HepG2 (cell line): ENCODE results near the gene OPA3. TPM values are rescaled to one million over a fixed set of nuclear protein-coding genes. Genes with fewer than 3 reads are reported as not detected.

ENCODE experiments used
- AHR ChIP-seq: IDR thresholded peaks from 2 replicates; pipeline ENCODE4 v1.6.1; 2018; ENCODE audit warnings: missing genetic modification reagents, missing compliant biosample characterization
- DNMT1 ChIP-seq: sonication (generic); formaldehyde crosslinking; IDR thresholded peaks from 2 replicates; pipeline ENCODE4 v1.5.1; 2020; ENCODE audit warnings: mild to moderate bottlenecking, missing genetic modification reagents
- FOXC1 ChIP-seq: sonication (generic); formaldehyde crosslinking; IDR thresholded peaks from 2 replicates; pipeline ENCODE4 v1.8.0; 2022; ENCODE audit warnings: mild to moderate bottlenecking, missing genetic modification reagents, borderline replicate concordance
- PLRG1 ChIP-seq: fragments of 450-650 bp; conservative IDR thresholded peaks from 2 replicates; pipeline ENCODE4 v1.6.1; 2016
- WIZ ChIP-seq: sonication (generic); formaldehyde crosslinking; IDR thresholded peaks from 2 replicates; pipeline ENCODE4 v1.5.1; 2020; ENCODE audit warnings: mild to moderate bottlenecking, missing genetic modification reagents
- ZNF256 ChIP-seq: sonication (generic); formaldehyde crosslinking; conservative IDR thresholded peaks from 2 replicates; pipeline ENCODE4 v1.4.0; 2020; ENCODE audit warnings: missing genetic modification reagents
- ZNF501 ChIP-seq: sonication (generic); formaldehyde crosslinking; IDR thresholded peaks from 2 replicates; pipeline ENCODE4 v1.5.1; 2020; ENCODE audit warnings: mild to moderate bottlenecking, moderate library complexity, missing genetic modification reagents
- ZNF550 ChIP-seq: sonication (generic); formaldehyde crosslinking; IDR thresholded peaks from 2 replicates; pipeline ENCODE4 v1.4.0; 2020; ENCODE audit warnings: mild to moderate bottlenecking, missing genetic modification reagents, borderline replicate concordance
- ZNF569 ChIP-seq: sonication (generic); formaldehyde crosslinking; IDR thresholded peaks from 2 replicates; pipeline ENCODE4 v1.5.0; 2020; ENCODE audit warnings: mild to moderate bottlenecking, missing genetic modification reagents, moderate library complexity, borderline replicate concordance
- ZNF792 ChIP-seq: IDR thresholded peaks from 2 replicates; pipeline ENCODE4 v1.6.1; 2016
- polyA plus RNA-seq, 8 experiments: library from polyadenylated mRNA; depleted of rRNA in 3 of 8; stranded (reverse) in 7 of 8; unstranded in 1 of 8; fragments of >200 nt; fragmentation: Illumina TruSeq in 4 of 8; extraction: Trizol in 4 of 8; gene quantifications; 2 replicates each; pipeline versions ENCODE4 v1.2.1 to v1.2.3, GENCODE V29; 2011 to 2016; ENCODE audit warnings: low read depth in 4 of 8, missing spikeins in 1 of 8, mixed read lengths in 1 of 8; ENCODE audit not compliant: insufficient read depth in 1 of 8
- total RNA-seq, 5 experiments: library from RNA; depleted of rRNA; stranded (reverse); fragments of >200 nt; fragmentation: Illumina TruSeq; extraction: Trizol; gene quantifications; 2 replicates each; pipeline ENCODE4 v1.2.3, GENCODE V29; 2016; ENCODE audit warnings: low read depth in 1 of 5
- TF ChIP-seq, protein P1 (sequence below): sonication (generic); formaldehyde crosslinking; IDR thresholded peaks from 2 replicates; pipeline ENCODE4 v1.8.0; 2022; ENCODE audit warnings: mild to moderate bottlenecking, missing genetic modification reagents; ENCODE audit not compliant: insufficient replicate concordance
- TF ChIP-seq, protein P2 (sequence below): IDR thresholded peaks from 2 replicates; pipeline ENCODE4 v1.6.1; 2016; ENCODE audit warnings: control low read depth
- TF ChIP-seq, protein P3 (sequence below): sonication (generic); formaldehyde crosslinking; IDR thresholded peaks from 2 replicates; pipeline ENCODE4 v1.4.0; 2020; ENCODE audit warnings: missing genetic modification reagents, borderline replicate concordance
- TF ChIP-seq, protein P4 (sequence below): sonication (generic); formaldehyde crosslinking; IDR thresholded peaks from 2 replicates; pipeline ENCODE4 v1.4.0; 2020; ENCODE audit warnings: missing genetic modification reagents
- TF ChIP-seq, protein P5 (sequence below): IDR thresholded peaks from 2 replicates; pipeline ENCODE4 v1.6.1; 2016; ENCODE audit warnings: missing compliant biosample characterization, missing genetic modification reagents, borderline replicate concordance
- TF ChIP-seq, protein P6 (sequence below): sonication (generic); formaldehyde crosslinking; IDR thresholded peaks from 2 replicates; pipeline ENCODE4 v1.4.0; 2020; ENCODE audit warnings: missing genetic modification reagents
- TF ChIP-seq, protein P7 (sequence below), 2 experiments: sonication (generic) in 1 of 2; formaldehyde crosslinking in 1 of 2; IDR thresholded peaks; 2 replicates each; pipeline versions ENCODE4 v1.5.1 to v1.6.1; 2011 to 2020; ENCODE audit warnings: borderline replicate concordance in 1 of 2, low read depth in 1 of 2, low read length in 1 of 2, mild to moderate bottlenecking in 1 of 2, missing genetic modification reagents in 1 of 2, moderate library complexity in 1 of 2

The OPA3 gene
- total and polyA plus RNA-seq, 2 of the 13 experiments (the other 11 are each of a cell fraction or from before 2014, with no cell fraction given), result 8.3 to 17.7 TPM

DNA sequence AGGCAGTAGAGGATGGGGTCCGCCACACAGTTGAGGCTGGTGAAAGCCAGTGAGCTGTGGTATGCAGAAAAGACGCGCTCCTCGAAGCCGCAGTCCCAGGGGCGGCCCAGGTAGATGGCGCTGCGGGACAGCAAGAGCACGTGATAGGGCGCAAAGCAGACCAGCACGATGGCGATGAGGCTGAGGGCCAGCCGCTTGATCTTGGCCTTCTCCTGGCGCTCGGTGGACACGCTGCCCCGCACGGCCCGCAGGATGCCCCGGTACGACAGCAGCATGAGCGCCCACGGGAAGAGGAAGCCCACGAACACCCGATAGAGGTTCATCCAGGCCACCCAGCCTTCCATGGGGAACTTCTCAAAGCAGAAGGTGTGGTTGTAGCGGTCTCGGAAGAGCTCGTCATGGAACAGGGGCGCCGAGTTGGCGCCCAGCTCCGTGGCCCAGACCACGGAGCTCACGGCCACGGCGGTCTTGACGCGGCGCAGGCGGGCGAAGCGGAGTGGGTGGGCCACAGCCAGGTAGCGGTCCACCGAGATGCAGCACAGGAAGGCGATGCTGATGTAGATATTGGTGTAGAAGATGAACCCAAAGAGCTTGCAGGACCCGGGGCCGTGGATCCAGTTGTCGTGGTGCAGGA is 6.5 kb upstream of the OPA3 start (continued):
- TF ChIP-seq, protein P1, sequence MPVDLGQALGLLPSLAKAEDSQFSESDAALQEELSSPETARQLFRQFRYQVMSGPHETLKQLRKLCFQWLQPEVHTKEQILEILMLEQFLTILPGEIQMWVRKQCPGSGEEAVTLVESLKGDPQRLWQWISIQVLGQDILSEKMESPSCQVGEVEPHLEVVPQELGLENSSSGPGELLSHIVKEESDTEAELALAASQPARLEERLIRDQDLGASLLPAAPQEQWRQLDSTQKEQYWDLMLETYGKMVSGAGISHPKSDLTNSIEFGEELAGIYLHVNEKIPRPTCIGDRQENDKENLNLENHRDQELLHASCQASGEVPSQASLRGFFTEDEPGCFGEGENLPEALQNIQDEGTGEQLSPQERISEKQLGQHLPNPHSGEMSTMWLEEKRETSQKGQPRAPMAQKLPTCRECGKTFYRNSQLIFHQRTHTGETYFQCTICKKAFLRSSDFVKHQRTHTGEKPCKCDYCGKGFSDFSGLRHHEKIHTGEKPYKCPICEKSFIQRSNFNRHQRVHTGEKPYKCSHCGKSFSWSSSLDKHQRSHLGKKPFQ, result no peak
- TF ChIP-seq ZNF256 (CRISPR knock-in tag) (no peak), ZNF501 (CRISPR knock-in tag) (0 out of 2 replicates have a peak, but pooled peaks have one; percentile 17), WIZ (CRISPR knock-in tag) (no peak; the same call in 1 of the 2 replicates), ZNF792 (CRISPR knock-in tag) (peak; percentile 90), DNMT1 (CRISPR knock-in tag) (0 out of 2 replicates have a peak, but pooled peaks have one; percentile 54), ZNF569 (no peak), FOXC1 (CRISPR knock-in tag) (peak; percentile 87), AHR (CRISPR knock-in tag) (peak; percentile 75; the same call in 1 of the 2 replicates), PLRG1 (no peak), ZNF550 (CRISPR knock-in tag) (no peak)
- TF ChIP-seq, protein P2, sequence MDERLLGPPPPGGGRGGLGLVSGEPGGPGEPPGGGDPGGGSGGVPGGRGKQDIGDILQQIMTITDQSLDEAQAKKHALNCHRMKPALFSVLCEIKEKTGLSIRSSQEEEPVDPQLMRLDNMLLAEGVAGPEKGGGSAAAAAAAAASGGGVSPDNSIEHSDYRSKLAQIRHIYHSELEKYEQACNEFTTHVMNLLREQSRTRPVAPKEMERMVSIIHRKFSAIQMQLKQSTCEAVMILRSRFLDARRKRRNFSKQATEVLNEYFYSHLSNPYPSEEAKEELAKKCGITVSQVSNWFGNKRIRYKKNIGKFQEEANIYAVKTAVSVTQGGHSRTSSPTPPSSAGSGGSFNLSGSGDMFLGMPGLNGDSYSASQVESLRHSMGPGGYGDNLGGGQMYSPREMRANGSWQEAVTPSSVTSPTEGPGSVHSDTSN (CRISPR knock-in tag), result no peak
- TF ChIP-seq, protein P3, sequence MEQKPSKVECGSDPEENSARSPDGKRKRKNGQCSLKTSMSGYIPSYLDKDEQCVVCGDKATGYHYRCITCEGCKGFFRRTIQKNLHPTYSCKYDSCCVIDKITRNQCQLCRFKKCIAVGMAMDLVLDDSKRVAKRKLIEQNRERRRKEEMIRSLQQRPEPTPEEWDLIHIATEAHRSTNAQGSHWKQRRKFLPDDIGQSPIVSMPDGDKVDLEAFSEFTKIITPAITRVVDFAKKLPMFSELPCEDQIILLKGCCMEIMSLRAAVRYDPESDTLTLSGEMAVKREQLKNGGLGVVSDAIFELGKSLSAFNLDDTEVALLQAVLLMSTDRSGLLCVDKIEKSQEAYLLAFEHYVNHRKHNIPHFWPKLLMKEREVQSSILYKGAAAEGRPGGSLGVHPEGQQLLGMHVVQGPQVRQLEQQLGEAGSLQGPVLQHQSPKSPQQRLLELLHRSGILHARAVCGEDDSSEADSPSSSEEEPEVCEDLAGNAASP (CRISPR knock-in tag), result peak; percentile 74; the same call in 1 of the 2 replicates
- TF ChIP-seq, protein P4, sequence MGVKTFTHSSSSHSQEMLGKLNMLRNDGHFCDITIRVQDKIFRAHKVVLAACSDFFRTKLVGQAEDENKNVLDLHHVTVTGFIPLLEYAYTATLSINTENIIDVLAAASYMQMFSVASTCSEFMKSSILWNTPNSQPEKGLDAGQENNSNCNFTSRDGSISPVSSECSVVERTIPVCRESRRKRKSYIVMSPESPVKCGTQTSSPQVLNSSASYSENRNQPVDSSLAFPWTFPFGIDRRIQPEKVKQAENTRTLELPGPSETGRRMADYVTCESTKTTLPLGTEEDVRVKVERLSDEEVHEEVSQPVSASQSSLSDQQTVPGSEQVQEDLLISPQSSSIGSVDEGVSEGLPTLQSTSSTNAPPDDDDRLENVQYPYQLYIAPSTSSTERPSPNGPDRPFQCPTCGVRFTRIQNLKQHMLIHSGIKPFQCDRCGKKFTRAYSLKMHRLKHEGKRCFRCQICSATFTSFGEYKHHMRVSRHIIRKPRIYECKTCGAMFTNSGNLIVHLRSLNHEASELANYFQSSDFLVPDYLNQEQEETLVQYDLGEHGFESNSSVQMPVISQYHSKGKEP (CRISPR knock-in tag), result no peak
- TF ChIP-seq, protein P5, sequence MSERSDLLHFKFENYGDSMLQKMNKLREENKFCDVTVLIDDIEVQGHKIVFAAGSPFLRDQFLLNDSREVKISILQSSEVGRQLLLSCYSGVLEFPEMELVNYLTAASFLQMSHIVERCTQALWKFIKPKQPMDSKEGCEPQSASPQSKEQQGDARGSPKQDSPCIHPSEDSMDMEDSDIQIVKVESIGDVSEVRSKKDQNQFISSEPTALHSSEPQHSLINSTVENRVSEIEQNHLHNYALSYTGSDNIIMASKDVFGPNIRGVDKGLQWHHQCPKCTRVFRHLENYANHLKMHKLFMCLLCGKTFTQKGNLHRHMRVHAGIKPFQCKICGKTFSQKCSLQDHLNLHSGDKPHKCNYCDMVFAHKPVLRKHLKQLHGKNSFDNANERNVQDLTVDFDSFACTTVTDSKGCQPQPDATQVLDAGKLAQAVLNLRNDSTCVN, result peak; percentile 85
- TF ChIP-seq, protein P6, sequence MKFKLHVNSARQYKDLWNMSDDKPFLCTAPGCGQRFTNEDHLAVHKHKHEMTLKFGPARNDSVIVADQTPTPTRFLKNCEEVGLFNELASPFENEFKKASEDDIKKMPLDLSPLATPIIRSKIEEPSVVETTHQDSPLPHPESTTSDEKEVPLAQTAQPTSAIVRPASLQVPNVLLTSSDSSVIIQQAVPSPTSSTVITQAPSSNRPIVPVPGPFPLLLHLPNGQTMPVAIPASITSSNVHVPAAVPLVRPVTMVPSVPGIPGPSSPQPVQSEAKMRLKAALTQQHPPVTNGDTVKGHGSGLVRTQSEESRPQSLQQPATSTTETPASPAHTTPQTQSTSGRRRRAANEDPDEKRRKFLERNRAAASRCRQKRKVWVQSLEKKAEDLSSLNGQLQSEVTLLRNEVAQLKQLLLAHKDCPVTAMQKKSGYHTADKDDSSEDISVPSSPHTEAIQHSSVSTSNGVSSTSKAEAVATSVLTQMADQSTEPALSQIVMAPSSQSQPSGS, result peak; percentile 66; the same call in 1 of the 2 replicates
- TF ChIP-seq, protein P7, sequence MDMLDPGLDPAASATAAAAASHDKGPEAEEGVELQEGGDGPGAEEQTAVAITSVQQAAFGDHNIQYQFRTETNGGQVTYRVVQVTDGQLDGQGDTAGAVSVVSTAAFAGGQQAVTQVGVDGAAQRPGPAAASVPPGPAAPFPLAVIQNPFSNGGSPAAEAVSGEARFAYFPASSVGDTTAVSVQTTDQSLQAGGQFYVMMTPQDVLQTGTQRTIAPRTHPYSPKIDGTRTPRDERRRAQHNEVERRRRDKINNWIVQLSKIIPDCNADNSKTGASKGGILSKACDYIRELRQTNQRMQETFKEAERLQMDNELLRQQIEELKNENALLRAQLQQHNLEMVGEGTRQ (IDR thresholded peaks at IDR 0.05; ENCODE audit: low read depth, low read length), result peak; percentile 68
- TF ChIP-seq, protein P7 (CRISPR knock-in tag; IDR thresholded peaks at IDR 0.05; ENCODE audit: borderline replicate concordance), result peak; percentile 71; the same call in 1 of the 2 replicates
